HG03469 (cell line): ENCODE measurements around the gene UBTF.

Experiments
- ATAC-seq: cut with Tn5 transposase; IDR thresholded peaks from one replicate; pipeline ENCODE4 v1.9.1; 2021; ENCODE audit warnings: mild to moderate bottlenecking, moderate library complexity, moderate number of reproducible peaks; ENCODE audit not compliant: unreplicated experiment

The UBTF gene

DNA sequence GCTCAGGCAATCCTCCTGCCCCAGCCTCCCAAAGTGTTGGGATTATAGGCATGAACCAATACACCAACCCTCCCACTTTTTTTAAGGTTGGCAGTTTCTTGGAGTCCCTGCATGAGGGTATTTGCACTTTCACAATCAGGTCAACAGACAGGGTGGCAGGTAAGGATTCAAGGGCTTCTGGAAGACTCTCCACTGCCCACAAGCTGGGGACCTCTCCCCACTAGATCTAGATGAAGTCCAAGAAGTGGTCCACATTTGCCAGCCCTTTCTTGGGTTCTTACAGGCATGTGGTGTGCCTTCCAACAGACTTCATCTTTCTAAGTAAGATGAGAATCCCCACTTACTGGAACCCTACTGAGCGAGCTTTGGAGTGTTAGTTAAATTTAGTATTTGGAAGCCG lies 45.0 kb downstream of the UBTF start:
- ATAC-seq: no peak

DNA sequence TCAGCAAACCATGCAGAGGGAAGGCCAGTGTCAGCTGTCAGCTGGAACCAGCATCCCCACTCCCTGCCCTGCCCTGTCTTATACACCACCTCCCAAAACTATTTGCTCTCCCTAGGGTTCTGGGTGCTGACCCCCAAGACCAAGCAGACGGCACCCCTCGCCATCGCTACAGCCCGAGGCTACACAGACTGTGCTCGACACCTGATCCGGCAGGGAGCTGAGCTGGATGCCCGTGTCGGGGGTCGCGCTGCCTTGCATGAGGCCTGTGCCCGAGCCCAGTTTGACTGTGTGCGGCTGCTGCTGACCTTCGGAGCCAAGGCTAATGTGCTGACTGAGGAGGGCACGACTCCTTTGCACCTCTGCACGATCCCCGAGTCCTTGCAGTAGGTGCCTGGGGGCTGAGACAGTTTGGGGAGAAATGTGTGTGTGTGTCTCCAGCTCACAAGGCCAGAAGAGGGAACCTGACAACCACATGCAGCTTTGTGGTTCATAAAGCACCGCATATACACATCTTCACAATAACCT lies 47.5 kb downstream of the UBTF start:
- ATAC-seq: no peak

DNA sequence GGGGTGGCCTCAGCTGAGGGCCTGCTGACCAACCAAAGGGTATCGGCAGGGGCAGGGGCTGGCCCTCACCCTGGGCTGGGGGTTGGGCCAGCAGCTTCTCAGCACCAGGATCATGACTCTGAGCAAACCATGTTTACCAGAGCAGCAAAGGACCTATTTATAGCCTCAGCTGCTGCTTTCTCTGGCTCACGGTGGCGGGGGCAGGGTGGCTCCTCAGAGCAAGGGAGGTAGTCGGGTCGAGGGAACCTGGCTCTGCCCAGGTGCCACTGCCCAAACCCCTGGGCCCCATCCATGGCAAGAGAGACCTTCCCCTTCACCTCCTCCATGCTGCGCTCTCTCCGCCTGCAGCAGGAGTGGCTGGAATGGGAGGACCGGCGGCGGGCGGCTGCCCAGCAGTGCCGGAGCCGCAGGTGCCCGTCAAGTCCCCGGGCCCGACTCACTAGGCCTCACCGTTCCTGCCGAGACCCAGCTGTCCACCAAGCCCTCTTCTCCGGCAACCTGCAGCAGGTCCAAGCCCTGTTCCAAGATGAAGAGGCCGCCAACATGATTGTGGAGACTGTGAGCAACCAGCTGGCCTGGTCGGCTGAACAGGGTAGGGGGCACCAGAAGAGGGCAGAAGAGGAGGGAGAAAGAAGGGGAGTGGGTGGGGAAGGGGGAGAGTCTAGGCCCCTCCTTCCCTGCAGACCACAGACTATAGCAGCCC lies 48.8 kb downstream of the UBTF start, which contains the start of gene ASB16:
Gene ASB16, plus strand, starts transcription at position 206 of the 703 bp plus-strand sequence. Its CDS starts 86 bp downstream, at position 292.
- no peak for ATAC-seq

DNA sequence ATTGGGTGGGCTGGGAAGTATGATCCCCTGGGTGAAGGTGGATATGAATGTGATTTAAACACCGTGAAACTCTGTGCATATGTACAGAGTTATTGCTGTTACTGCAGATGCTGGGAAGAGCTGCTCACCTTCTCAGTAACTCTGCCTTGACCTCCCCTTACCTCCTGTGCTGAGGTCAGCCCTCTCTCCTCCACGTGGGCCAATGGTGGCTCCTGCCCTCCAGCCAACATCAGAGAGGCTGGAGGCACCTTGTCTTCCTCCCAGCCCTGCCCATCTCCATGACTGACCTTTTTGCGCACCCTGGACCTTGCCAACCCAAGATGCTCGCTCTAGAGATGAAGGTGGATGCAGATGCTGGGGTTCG lies 49.4 kb downstream of the UBTF start:
- ATAC-seq: no peak

DNA sequence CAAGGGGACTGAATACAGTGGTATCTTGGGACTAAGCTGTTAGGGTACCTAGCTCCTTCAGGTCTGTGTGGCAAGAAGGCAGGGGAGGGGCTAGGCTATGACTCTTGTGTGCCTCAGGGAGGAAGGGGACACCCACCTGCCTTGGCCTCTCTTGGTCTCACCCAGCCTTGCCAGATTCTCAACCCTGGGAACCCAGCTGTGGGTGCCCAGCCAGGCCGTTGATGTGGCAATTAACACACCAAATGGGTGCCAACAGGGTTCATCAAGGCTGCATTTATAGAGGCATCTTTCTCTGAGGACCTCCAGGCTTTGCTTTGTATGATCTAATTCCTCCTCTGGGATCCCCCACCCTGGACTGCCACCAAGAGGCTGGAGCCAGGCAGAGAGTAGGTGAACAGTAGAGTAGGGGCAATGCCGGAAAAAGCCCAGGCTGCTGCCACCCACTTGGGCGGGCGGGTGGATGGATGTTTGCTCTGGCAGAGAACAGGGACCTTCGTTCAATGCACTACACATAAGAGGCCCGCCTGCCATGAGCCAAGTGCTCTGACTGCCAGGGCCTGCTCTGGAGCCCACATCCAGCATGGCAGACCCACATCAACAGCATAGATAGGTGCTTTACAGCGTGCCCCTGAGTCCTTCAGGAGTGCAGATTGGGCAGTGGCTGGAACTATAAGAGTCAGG lies 52.2 kb downstream of the UBTF start:
- no peak for ATAC-seq

DNA sequence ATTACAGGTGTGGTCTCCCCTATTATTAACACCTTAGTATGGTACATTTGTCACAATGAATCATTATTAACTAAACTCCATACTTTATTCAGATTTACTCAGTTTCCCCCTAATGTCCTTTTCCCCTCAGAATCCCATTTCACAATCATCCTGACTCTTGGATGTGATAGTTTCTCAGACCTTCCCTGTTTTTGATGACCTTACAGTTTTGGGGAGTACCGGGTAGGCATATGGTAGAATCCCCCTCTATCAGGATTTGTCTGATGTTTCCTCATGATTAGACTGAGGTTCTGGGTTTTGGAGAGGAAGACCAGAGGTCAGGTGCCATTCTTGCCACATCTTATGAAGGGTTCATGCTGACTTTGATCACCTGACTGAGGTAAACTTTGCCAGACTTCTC lies 55.0 kb downstream of the UBTF start:
- ATAC-seq: no peak

DNA sequence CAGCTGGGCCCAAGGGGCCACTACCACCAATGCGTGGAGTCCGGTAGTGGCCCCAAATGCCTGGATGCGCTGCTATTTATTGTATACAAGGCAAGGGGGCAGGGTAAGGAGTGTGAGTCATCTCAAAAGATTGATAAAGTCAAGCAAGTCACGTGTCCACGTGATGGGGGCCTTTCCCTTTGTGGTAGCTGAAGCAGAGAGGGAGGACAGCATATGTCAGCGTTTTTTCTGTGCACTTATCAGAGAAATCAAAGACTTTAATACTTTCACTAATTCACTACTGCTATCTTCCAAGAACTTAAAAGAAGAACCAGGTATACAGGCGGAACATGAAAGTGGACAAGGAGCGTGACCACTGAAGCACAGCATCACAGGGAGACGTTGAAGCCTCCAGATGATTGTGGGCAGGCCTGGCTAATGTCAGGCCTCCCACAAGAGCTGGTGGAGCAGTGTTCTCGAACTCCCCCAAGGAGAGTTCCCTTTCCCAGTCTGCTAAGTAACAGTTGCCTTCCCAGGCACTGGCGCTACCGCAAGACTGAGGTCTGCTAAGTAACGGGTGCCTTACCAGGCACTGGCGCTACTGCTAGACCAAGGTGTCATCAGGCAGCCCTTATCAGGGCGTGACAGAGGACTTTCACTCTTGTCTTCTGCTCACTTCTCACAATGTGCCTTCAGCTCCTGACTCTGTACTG lies 59.8 kb downstream of the UBTF start:
- ATAC-seq: no peak

DNA sequence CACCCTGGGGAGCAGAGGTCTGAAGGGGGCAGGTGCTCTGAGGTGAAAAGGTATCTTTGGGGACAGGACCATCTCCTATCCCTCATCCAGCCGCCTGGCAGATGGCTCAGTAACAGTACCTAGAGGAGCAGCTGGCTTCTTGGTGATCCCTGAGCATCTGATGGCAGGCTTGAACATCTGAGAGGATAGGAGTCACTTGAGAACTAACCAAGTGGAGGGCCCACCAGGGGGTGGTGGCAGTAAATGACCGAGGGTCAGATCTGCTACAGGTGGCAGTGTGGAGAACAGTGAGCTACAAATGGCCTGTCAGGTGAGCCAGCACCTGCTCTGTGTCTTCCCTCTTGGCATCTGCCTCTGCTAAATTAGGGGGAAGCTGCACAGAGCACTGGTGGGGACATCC lies 64.0 kb downstream of the UBTF start:
- no peak for ATAC-seq
